ENCODE measurements around the gene FGFBP3.

- TF ChIP-seq POLR2AphosphoS5 (IDR thresholded peaks at IDR 0.05), result peak; percentile 96 to 99 (median 98)
- no peak for TF ChIP-seq EP300 (IDR thresholded peaks at IDR 0.05)
- TF ChIP-seq POLR2A (IDR thresholded peaks at IDR 0.05), result peak in 2 of 4 donors; percentile 85 to 86
Measured at GRCh38 chr10:91923371-91924211, 14.3 kb upstream of the FGFBP3 start, which contains the start of gene BTAF1.
